ENCODE results near the gene LRRC8C. TPM values are rescaled to one million over a fixed set of nuclear protein-coding genes. Genes with fewer than 3 reads are reported as not detected.

Gene LRRC8C
- total and polyA plus RNA-seq, 2 donors (not counting 1 experiment from before 2014, with no cell fraction given) = 3.9 to 6.8 TPM

DNA sequence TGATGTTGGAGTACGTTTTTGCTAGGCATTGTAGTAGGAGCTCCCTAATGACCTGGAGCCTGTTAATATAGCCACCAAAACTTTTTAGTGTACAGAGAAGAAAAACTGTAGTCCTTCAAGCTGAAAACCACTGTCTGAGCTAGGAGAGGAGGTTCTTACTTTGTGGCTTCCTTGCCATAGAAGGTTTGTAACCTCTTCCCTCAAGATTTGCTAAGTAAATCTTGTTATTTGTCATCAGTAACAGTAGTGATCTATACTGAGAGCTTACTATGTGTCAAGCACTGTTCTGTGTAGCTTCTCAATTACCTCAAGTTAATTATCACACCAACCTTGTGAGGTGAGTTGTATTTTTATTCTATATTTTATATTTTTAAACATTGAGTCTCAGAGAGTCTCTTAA is 21.2 kb upstream of the LRRC8C start:
- TF ChIP-seq, protein P1, sequence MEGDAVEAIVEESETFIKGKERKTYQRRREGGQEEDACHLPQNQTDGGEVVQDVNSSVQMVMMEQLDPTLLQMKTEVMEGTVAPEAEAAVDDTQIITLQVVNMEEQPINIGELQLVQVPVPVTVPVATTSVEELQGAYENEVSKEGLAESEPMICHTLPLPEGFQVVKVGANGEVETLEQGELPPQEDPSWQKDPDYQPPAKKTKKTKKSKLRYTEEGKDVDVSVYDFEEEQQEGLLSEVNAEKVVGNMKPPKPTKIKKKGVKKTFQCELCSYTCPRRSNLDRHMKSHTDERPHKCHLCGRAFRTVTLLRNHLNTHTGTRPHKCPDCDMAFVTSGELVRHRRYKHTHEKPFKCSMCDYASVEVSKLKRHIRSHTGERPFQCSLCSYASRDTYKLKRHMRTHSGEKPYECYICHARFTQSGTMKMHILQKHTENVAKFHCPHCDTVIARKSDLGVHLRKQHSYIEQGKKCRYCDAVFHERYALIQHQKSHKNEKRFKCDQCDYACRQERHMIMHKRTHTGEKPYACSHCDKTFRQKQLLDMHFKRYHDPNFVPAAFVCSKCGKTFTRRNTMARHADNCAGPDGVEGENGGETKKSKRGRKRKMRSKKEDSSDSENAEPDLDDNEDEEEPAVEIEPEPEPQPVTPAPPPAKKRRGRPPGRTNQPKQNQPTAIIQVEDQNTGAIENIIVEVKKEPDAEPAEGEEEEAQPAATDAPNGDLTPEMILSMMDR (IDR thresholded peaks at IDR 0.05) = no peak
- no peak for TF ChIP-seq EZH2 (IDR thresholded peaks at IDR 0.05; ENCODE audit: borderline replicate concordance, insufficient read depth, low read depth, low read length, poor library complexity, severe bottlenecking)
- no peak overlapping the region for H2AFZ ChIP-seq (ENCODE audit: insufficient read depth, low read depth, low read length, poor library complexity, severe bottlenecking)
- Mint-ChIP-seq H3K4me3 (no peak overlapping the region), H3K27me3 (no peaks in the 10 kb centered on the region), H3K27ac (no peak overlapping the region), H3K4me1 (peaks cover 43% of the 10 kb centered on the region), H3K9me3 (ENCODE audit: insufficient read depth) (no peaks in the 10 kb centered on the region)
- no peak overlapping the region for H3K27ac ChIP-seq (ENCODE audit: low read length in 2 of 2)
- peaks cover 0 to 6% (median 0%) of the 10 kb centered on the region in 3 donors for H3K9me3 ChIP-seq (ENCODE audit: control extremely low read depth in 1 of 3, control insufficient read depth in 2 of 3, insufficient read depth in 1 of 3, low read length in 2 of 3)
- ChIA-PET CTCF (interaction anchor here (0.6 to 2.0 kb wide), 6 partner anchors 12 to 650 kb away, joined by 4 to 13 read pairs (median 5); no protein-coding TSS in a partner anchor), POLR2A (interaction anchor here (0.9 kb wide), 1 partner anchor 9 kb away, joined by 3 read pairs; no protein-coding TSS in a partner anchor)
- no peaks in the 10 kb centered on the region for H3K36me3 ChIP-seq (replicated peaks in 1 of 2; ENCODE audit: control extremely low read depth in 1 of 2, control insufficient read depth in 1 of 2, extremely low read depth in 1 of 2, insufficient read depth in 2 of 2, low read length in 1 of 2)
- no peak for DNase-seq
- no peak overlapping the region for H3K4me3 ChIP-seq (ENCODE audit: control extremely low read depth in 1 of 5, extremely low read depth in 1 of 5, insufficient read depth in 1 of 5, low read depth in 2 of 5, low read length in 4 of 5)
- peak overlapping the region; percentile 7 for H3K4me2 ChIP-seq (replicated peaks; ENCODE audit: low read depth, low read length, poor library complexity, severe bottlenecking)
- H3K4me1 ChIP-seq (ENCODE audit: control insufficient read depth in 2 of 2, insufficient read depth in 2 of 2, low read length in 2 of 2) = peaks cover 35 to 48% of the 10 kb centered on the region in 2 donors
- WGBS (ENCODE audit: insufficient coverage) = no CpG with 5 or more reads among the region's 1 CpG
- H3K9ac ChIP-seq (ENCODE audit: low read length) = no peak overlapping the region
- no peaks in the 10 kb centered on the region for H3K79me2 ChIP-seq (ENCODE audit: control insufficient read depth, insufficient read depth, low read length)
- no peak for ATAC-seq (ENCODE audit: low read depth)
- intact Hi-C loops (cut with micrococcal nuclease) = no loop called here
- H4K20me1 ChIP-seq (ENCODE audit: control insufficient read depth, insufficient read depth, low read length, poor library complexity, severe bottlenecking) = no peaks in the 10 kb centered on the region
- no peaks in the 10 kb centered on the region for H3K27me3 ChIP-seq (replicated peaks in 1 of 4; ENCODE audit: control extremely low read depth in 1 of 4, control insufficient read depth in 3 of 4, insufficient read depth in 4 of 4, low read length in 3 of 4)

DNA sequence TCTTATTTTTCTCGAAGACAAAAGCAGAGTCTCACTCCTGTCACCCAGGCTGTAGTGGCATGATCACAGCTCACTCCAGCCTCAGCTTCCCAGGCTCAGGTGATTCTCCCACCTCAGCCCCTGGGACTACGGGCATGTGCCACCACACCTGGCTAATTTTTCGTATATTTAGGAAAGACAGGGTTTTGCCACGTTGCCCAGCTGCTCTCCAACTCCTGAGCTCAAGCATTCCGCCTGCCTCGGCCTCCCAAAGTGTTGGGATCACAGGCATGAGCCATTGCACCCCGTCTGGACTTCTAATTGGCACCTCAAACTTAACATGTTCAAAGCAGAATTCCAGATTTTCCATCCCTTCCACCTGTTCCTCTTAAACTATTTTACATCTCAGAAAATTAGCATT is 19.0 kb upstream of the LRRC8C start:
- H3K79me2 ChIP-seq (ENCODE audit: control insufficient read depth, insufficient read depth, low read length) = no peaks in the 10 kb centered on the region
- TF ChIP-seq, protein P1 (IDR thresholded peaks at IDR 0.05) = no peak
- TF ChIP-seq EZH2 (IDR thresholded peaks at IDR 0.05; ENCODE audit: borderline replicate concordance, insufficient read depth, low read depth, low read length, poor library complexity, severe bottlenecking) = no peak
- no peaks in the 10 kb centered on the region for H3K27me3 Mint-ChIP-seq
- no peak overlapping the region for H3K4me3 ChIP-seq (ENCODE audit: control extremely low read depth in 1 of 5, extremely low read depth in 1 of 5, insufficient read depth in 1 of 5, low read depth in 2 of 5, low read length in 4 of 5)
- no peak for ATAC-seq (ENCODE audit: low read depth)
- H3K4me1 ChIP-seq (ENCODE audit: control insufficient read depth in 2 of 2, insufficient read depth in 2 of 2, low read length in 2 of 2) = peaks cover 13 to 27% of the 10 kb centered on the region in 2 donors
- peaks cover 0 to 7% (median 6%) of the 10 kb centered on the region in 3 donors for H3K9me3 ChIP-seq (ENCODE audit: control extremely low read depth in 1 of 3, control insufficient read depth in 2 of 3, insufficient read depth in 1 of 3, low read length in 2 of 3)
- H3K9me3 Mint-ChIP-seq (ENCODE audit: insufficient read depth) = peaks cover 3% of the 10 kb centered on the region
- no peak overlapping the region for H2AFZ ChIP-seq (ENCODE audit: insufficient read depth, low read depth, low read length, poor library complexity, severe bottlenecking)
- no peak overlapping the region for H3K9ac ChIP-seq (ENCODE audit: low read length)
- DNase-seq = no peak
- 97% methylated on average over 7 of the region's 7 CpGs for WGBS (ENCODE audit: insufficient coverage)
- no peaks in the 10 kb centered on the region for H3K36me3 ChIP-seq (replicated peaks in 1 of 2; ENCODE audit: control extremely low read depth in 1 of 2, control insufficient read depth in 1 of 2, extremely low read depth in 1 of 2, insufficient read depth in 2 of 2, low read length in 1 of 2)
- H3K4me3 Mint-ChIP-seq = no peak overlapping the region
- intact Hi-C loops (cut with micrococcal nuclease) = no loop called here
- H4K20me1 ChIP-seq (ENCODE audit: control insufficient read depth, insufficient read depth, low read length, poor library complexity, severe bottlenecking) = no peaks in the 10 kb centered on the region
- H3K27me3 ChIP-seq (replicated peaks in 1 of 4; ENCODE audit: control extremely low read depth in 1 of 4, control insufficient read depth in 3 of 4, insufficient read depth in 4 of 4, low read length in 3 of 4) = no peaks in the 10 kb centered on the region
- ChIA-PET CTCF (interaction anchor here (1.8 to 6.8 kb wide), 3 partner anchors 10 to 149 kb away, joined by 4 to 46 read pairs (median 8); no protein-coding TSS in a partner anchor), POLR2A (interaction anchor here (0.7 kb wide), 1 partner anchor 23 kb away, joined by 6 read pairs; no protein-coding TSS in a partner anchor)
- H3K4me2 ChIP-seq (replicated peaks; ENCODE audit: low read depth, low read length, poor library complexity, severe bottlenecking) = no peak overlapping the region
- no peak overlapping the region for H3K27ac Mint-ChIP-seq
- no peak overlapping the region for H3K27ac ChIP-seq (ENCODE audit: low read length in 2 of 2)
- peaks cover 23% of the 10 kb centered on the region for H3K4me1 Mint-ChIP-seq
